ENCODE results near the gene D2HGDH. TPM values are rescaled to one million over a fixed set of nuclear protein-coding genes. Genes with fewer than 3 reads are reported as not detected.

The D2HGDH gene
- total and polyA plus RNA-seq, 2 of the 13 experiments (the other 11 are each of a cell fraction or from before 2014, with no cell fraction given), result 19.2 to 20.3 TPM

DNA sequence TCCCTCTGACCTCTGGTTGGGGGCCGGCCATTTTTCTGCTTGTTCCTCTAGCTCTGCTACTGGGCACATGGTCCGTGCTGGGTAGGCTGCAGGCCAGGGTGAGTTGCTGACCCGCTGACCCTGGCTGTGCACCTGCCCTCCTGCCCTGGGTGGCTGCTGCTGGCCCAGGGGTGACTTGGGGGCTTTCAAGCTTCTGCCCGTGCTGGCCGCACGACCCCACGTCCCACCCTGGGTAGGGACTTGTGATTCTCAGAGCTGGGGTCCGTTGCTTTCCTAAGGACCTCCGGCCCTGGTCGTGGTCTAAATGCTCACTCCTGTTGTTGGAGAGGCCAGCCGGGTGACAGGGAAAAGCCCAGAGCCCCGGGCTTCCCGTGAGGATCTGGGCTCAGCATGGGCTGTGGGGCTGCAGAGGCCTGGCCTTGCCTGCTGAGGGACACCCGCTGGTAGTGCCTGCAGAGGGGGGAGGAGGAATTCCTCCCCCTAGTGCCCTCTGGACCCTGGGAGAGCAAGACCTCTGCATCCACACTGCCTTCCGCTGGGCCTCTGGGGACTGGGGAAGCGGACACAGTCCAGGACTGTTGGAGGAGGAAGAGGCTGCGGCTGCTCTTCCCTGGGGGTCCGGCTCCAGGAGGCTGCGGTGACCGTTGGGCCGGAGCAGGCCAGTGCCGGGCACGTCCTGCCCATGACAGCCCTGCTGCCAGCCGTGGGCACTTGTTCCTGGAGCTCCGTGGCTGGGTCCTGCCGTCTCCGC is 35.9 kb downstream of the D2HGDH start (continued):
- TF ChIP-seq ZFP62 (CRISPR knock-in tag; IDR thresholded peaks at IDR 0.05) (no peak), ZSCAN21 (CRISPR knock-in tag; IDR thresholded peaks at IDR 0.05; ENCODE audit: borderline replicate concordance) (peak; percentile 93), PHF5A (CRISPR knock-in tag; IDR thresholded peaks at IDR 0.05; ENCODE audit: low read depth, unreplicated experiment) (peak; percentile 94), BCL6 (CRISPR knock-in tag; IDR thresholded peaks at IDR 0.05) (peak; percentile 82), ZNF672 (CRISPR knock-in tag; IDR thresholded peaks at IDR 0.05) (no peak), ZSCAN20 (CRISPR knock-in tag; IDR thresholded peaks at IDR 0.05; ENCODE audit: borderline replicate concordance) (peak; percentile 89; the same call in 1 of the 2 replicates), ZSCAN30 (CRISPR knock-in tag; IDR thresholded peaks at IDR 0.05) (0 out of 2 replicates have a peak, but pooled peaks have one; percentile 28), SNRNP70 (IDR thresholded peaks at IDR 0.05; ENCODE audit: low read depth, low read length) (no peak), ZNF329 (CRISPR knock-in tag; IDR thresholded peaks at IDR 0.05; ENCODE audit: low read depth) (peak; percentile 92), SYNCRIP (IDR thresholded peaks at IDR 0.05; ENCODE audit: insufficient read depth, low read depth, low read length) (no peak), YEATS2 (CRISPR knock-in tag; IDR thresholded peaks at IDR 0.05; ENCODE audit: borderline replicate concordance) (peak; percentile 87), ZNF530 (CRISPR knock-in tag; IDR thresholded peaks at IDR 0.05; ENCODE audit: low read depth) (no peak), RBFOX2 (IDR thresholded peaks at IDR 0.05; ENCODE audit: low read depth, low read length) (peak; percentile 94), ZNF891 (CRISPR knock-in tag; IDR thresholded peaks at IDR 0.05) (peak; percentile 66), HOXD1 (CRISPR knock-in tag; IDR thresholded peaks at IDR 0.05) (peak; percentile 71; the same call in 1 of the 2 replicates)
- TF ChIP-seq, protein P1, sequence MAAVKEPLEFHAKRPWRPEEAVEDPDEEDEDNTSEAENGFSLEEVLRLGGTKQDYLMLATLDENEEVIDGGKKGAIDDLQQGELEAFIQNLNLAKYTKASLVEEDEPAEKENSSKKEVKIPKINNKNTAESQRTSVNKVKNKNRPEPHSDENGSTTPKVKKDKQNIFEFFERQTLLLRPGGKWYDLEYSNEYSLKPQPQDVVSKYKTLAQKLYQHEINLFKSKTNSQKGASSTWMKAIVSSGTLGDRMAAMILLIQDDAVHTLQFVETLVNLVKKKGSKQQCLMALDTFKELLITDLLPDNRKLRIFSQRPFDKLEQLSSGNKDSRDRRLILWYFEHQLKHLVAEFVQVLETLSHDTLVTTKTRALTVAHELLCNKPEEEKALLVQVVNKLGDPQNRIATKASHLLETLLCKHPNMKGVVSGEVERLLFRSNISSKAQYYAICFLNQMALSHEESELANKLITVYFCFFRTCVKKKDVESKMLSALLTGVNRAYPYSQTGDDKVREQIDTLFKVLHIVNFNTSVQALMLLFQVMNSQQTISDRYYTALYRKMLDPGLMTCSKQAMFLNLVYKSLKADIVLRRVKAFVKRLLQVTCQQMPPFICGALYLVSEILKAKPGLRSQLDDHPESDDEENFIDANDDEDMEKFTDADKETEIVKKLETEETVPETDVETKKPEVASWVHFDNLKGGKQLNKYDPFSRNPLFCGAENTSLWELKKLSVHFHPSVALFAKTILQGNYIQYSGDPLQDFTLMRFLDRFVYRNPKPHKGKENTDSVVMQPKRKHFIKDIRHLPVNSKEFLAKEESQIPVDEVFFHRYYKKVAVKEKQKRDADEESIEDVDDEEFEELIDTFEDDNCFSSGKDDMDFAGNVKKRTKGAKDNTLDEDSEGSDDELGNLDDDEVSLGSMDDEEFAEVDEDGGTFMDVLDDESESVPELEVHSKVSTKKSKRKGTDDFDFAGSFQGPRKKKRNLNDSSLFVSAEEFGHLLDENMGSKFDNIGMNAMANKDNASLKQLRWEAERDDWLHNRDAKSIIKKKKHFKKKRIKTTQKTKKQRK (IDR thresholded peaks at IDR 0.05; ENCODE audit: low read length), result no peak
- TF ChIP-seq, protein P2, sequence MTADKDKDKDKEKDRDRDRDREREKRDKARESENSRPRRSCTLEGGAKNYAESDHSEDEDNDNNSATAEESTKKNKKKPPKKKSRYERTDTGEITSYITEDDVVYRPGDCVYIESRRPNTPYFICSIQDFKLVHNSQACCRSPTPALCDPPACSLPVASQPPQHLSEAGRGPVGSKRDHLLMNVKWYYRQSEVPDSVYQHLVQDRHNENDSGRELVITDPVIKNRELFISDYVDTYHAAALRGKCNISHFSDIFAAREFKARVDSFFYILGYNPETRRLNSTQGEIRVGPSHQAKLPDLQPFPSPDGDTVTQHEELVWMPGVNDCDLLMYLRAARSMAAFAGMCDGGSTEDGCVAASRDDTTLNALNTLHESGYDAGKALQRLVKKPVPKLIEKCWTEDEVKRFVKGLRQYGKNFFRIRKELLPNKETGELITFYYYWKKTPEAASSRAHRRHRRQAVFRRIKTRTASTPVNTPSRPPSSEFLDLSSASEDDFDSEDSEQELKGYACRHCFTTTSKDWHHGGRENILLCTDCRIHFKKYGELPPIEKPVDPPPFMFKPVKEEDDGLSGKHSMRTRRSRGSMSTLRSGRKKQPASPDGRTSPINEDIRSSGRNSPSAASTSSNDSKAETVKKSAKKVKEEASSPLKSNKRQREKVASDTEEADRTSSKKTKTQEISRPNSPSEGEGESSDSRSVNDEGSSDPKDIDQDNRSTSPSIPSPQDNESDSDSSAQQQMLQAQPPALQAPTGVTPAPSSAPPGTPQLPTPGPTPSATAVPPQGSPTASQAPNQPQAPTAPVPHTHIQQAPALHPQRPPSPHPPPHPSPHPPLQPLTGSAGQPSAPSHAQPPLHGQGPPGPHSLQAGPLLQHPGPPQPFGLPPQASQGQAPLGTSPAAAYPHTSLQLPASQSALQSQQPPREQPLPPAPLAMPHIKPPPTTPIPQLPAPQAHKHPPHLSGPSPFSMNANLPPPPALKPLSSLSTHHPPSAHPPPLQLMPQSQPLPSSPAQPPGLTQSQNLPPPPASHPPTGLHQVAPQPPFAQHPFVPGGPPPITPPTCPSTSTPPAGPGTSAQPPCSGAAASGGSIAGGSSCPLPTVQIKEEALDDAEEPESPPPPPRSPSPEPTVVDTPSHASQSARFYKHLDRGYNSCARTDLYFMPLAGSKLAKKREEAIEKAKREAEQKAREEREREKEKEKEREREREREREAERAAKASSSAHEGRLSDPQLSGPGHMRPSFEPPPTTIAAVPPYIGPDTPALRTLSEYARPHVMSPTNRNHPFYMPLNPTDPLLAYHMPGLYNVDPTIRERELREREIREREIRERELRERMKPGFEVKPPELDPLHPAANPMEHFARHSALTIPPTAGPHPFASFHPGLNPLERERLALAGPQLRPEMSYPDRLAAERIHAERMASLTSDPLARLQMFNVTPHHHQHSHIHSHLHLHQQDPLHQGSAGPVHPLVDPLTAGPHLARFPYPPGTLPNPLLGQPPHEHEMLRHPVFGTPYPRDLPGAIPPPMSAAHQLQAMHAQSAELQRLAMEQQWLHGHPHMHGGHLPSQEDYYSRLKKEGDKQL (CRISPR knock-in tag; IDR thresholded peaks at IDR 0.05; ENCODE audit: low read depth), result peak; percentile 74
- TF ChIP-seq, protein P3, sequence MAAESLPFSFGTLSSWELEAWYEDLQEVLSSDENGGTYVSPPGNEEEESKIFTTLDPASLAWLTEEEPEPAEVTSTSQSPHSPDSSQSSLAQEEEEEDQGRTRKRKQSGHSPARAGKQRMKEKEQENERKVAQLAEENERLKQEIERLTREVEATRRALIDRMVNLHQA (CRISPR knock-in tag; IDR thresholded peaks at IDR 0.05), result no peak
- TF ChIP-seq, protein P4, sequence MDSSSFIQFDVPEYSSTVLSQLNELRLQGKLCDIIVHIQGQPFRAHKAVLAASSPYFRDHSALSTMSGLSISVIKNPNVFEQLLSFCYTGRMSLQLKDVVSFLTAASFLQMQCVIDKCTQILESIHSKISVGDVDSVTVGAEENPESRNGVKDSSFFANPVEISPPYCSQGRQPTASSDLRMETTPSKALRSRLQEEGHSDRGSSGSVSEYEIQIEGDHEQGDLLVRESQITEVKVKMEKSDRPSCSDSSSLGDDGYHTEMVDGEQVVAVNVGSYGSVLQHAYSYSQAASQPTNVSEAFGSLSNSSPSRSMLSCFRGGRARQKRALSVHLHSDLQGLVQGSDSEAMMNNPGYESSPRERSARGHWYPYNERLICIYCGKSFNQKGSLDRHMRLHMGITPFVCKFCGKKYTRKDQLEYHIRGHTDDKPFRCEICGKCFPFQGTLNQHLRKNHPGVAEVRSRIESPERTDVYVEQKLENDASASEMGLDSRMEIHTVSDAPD (CRISPR knock-in tag; IDR thresholded peaks at IDR 0.05), result peak; percentile 80; the same call in 1 of the 2 replicates

All from HepG2 (cell line).